HS-27A (cell line): ENCODE data around the gene ESM1.
"Not testable (repeated sequence)": the region's sequence is repeated elsewhere in the genome, so short reads cannot be mapped to it uniquely, and the experiment has no call there.

Experiments used
- DNase-seq: peaks from one replicate; pipeline ENCODE4 v3.0.0-alpha.2; 2012; ENCODE audit warnings: low read depth, missing footprints

The ESM1 gene, protein sequence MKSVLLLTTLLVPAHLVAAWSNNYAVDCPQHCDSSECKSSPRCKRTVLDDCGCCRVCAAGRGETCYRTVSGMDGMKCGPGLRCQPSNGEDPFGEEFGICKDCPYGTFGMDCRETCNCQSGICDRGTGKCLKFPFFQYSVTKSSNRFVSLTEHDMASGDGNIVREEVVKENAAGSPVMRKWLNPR

DNA sequence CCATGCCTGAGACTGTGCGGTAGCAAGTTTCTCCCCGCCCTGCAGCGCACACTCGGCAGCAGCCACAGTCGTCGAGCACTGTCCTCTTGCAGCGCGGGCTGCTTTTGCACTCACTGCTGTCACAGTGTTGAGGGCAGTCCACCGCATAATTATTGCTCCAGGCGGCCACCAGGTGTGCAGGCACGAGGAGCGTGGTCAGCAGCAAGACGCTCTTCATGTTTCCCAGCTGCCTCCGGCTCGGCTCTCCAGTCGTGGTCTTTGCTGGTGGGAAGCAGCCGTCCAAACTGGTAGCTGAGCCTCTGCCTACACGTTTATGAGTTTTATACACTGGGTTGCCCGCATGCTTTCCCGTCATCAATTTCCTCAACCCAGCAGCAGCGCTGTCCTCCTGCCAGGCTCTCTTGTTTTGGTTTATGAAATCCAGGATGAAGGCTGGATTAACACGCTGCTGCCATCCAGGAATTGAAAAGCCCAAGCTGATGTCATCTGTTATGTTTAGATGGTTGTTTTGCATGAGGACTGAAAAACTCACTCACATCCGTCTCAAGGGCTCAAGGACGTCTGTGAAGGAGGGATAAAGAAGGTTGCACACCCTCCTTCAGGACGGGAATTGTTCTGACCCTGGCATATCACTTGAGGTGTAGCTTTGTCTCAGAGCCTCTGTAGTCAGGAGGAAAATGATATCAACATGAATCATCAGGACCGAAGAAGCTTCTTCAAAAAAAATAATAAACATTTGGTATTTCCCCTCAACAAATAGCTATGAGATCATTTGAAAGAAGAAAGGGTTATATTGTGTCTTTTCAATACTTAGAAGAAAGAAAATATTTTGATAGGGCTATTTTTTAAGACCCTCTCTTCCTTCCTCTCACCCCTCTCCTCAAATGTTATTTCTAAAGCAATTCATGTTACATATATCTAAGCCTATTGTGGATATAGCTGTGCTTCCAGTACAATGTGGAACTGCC, at the start of gene ESM1:
ESM1 (minus strand) TSS at position 293 of the 968 bp plus-strand sequence; CDS start at position 217, 76 bp downstream.
- DNase-seq: no peak

- DNase-seq: no peak
Measured at GRCh38 chr5:55033568-55033967, 48.2 kb upstream of the ESM1 start.

GRCh38 chr5:55031492-55031891, 46.1 kb upstream of the ESM1 start:
- no peak for DNase-seq

DNA sequence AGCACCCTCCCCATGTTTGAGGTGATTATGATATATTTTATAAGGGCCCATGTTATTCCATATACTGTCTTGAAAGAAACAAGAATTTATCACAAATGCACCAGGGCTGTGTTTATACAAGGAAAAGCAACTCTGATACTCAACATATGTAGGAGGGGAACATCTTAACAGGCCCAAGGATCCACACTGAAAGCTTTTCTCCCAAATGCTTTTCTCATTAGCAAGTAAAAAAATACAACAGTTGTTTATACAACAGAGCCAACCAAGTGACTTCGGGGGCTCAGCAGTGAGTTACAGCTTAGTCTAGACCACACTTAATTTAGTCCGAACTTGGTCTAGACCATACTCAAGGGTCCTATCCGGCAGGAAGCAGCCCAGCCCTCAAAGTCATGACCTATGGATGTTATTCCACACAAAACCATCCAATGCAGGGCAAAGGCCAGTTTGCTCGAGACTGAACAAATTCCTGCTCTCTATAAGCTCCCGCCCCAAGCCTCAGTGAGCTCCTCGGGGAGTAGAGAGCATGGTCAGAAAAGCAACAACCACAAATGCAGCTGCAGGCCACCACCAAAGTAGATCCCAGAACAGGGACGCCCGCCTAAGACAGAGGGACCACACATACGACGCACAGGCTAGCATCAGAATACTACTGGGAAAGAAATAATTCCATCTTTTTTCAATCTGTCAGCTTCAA, 45.4 kb upstream of the ESM1 start:
- no peak for DNase-seq

GRCh38 chr5:55030220-55030619, 44.8 kb upstream of the ESM1 start:
- no peak for DNase-seq

DNA sequence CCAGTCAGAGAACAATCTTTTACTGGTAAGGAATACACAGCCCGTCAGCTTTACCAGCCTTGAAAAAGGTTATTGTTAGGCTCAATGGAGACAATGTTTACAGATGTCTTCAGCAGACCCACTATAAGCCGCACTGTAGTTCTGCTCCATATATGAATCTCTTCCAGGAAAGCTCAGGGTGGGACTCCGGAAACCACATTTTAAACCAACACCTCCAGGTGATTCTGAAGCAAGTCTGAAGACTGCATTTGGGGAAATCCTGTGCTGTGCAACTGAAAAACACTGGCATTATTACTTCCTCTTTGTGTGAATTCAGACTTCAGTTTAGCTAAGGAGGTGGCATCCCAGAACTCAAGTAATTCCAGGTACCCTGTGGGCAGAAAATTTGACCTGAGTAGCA, 42.2 kb upstream of the ESM1 start:
- no peak for DNase-seq

DNA sequence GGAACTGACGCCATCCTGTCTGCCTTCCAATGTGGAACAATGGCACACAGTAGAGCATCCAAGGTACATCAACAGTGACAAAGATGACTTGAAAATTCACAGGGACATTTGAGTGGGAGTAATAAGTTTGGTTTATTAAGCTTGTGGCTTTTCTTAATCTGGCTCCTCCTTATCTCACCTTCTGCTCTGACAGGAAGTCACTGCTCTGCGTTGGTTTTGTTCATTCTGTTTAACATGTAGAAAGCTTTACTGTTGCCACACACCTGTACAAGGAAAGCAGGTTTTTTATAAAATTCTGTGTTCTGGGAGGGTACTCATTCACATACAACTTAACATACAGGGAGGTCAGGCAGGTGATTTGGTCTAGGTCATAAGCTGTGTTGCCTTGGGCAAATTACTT, 37.1 kb upstream of the ESM1 start:
- no peak for DNase-seq

DNA sequence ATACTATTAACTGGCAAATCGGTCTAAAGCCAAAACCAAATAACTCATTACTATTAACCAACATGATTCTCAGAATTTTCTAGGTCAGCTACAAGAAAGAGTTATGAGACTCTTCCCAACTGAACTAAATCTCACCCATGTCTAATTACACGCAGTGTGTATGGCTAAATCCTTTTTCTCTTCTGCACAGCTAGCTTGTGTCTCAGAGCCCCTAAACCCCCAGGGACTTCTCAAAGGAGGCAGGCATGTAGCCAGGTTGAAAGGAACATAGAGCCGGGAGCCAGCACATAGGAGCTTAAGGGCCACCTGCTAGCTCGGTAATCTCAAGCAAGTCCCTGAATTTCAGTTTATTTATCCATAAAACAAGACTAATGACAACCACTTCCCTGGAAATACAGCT, 36.4 kb upstream of the ESM1 start:
- DNase-seq: no peak

- DNase-seq: no peak
Measured at GRCh38 chr5:55021410-55021809, 36.0 kb upstream of the ESM1 start.

GRCh38 chr5:55010149-55010548, 24.8 kb upstream of the ESM1 start:
- not testable (repeated sequence) for DNase-seq

DNA sequence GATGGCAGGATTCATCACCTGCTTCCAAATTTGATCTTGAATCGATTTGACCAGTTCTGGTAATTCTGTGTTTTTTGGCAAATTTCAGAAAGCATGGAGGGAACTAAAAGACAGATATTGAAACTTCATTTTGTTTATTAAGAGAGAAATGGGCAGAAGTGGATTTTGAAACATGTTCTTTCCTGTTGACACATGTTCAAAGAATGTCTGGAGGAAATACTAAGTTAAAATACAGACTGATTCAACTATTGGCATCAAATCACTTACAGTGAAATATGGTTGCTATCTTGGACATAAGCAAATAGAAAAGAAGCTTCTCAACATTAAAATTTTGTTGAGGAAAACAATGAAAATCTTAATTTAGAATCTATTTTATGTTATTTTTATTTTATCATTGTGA, 19.3 kb upstream of the ESM1 start:
- DNase-seq: no peak

DNA sequence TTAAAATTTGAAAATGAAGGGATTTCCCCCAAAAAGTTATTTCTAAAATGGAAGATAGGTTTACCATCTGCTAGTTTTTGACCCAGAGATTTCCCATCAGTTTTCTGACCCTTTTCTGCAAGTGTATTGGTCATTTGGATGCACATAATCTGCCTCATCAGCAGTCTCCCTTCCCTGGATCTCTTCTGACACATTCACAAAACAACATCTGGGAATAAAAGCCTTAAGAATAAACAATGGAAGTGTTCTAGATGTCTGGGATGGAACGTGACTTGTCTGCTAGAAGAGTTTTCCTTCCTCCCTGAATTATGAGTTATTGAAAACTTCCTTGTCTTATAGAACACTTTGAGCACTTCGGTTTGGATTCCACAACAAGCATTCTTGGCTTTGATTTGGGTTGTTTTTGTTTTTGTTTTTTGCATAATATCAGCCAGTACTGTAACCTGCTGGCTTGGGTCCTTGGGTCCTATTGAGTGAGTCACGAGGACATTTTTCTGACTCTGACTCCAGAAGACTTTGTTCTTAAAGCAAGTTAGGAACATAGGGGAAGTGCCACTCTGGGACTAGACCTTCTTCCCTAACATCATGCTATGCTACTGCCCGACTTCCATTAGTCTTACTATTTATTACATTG, 18.2 kb upstream of the ESM1 start:
- no peak for DNase-seq

DNA sequence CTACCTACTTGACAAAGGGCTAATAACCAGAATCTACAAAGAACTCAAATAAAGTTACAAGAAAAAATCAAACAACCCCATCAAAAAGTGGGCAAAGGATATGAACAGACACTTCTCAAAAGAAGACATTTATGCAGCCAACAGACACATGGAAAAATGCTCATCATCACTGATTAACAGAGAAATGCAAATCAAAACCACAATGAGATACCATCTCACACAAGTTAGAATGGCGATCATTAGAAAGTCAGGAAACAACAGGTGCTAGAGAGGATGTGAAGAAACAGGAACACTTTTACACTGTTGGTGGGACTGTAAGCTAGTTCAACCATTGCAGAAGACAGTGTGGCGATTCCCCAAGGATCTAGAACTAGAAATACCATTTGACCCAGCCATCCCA, 16.8 kb upstream of the ESM1 start:
- DNase-seq: not testable (repeated sequence)

DNA sequence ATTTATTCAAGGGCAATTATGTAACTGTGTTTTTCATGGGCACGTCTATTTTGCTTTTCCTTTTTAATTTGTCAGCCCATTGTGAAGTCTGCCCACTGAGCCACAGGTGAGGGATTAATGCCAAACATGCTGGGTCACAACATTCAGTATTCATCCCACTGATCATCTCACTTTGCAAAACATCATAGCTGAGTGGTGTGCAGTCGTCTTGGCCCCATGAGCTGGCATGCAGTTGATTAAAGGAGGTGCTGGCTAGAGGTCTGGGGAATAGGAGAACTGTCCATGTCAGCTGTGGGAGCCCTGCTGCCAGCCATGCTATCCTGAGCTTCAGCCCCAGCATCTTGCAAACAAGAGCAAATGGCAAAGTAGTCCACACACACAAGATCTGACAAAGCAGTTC, 11.7 kb upstream of the ESM1 start:
- no peak for DNase-seq

DNA sequence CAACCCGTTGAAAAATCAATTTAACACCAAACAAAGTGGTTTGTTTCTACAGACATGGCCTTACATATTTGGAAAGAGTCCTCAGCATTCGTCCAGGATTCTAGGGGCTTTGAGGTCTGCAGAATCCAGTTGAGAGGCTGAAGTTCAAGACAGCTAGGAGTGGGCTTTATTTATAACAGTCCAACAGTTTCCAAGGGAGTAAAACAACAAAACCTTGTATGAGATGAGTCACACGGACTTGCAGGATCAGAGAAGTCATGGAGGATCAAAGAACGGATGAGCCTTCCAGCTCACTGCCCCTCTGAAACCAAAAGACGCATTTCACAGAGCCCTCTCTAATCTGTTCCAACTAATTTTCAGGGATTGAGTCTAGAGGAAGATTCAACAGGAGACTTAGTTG, 11.1 kb upstream of the ESM1 start:
- no peak for DNase-seq

- DNase-seq: no peak
Measured at GRCh38 chr5:54995168-54995567, 9.8 kb upstream of the ESM1 start.

DNA sequence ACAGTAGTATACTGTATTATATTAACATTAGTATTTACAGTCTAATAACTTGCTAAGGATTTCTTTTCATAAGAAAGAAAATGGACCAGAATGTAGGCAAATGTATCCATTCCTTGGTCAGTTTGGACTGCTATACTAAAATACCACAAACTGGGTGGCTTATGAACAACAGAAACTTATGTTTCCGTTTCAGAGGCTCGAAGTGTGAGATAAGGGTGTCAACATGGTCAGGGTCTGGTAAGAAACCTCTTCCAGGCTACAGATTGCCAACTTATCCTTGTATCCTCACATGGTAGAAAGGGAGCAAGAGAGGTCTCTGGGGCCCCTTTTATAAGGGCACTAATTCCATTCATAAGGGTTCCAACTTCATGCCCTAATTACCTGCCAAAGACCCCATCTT, 9.2 kb upstream of the ESM1 start:
- no peak for DNase-seq

GRCh38 chr5:54993318-54993717, 7.9 kb upstream of the ESM1 start:
- DNase-seq: no peak

- no peak for DNase-seq
Measured at GRCh38 chr5:54991416-54991815, 6.0 kb upstream of the ESM1 start.

DNA sequence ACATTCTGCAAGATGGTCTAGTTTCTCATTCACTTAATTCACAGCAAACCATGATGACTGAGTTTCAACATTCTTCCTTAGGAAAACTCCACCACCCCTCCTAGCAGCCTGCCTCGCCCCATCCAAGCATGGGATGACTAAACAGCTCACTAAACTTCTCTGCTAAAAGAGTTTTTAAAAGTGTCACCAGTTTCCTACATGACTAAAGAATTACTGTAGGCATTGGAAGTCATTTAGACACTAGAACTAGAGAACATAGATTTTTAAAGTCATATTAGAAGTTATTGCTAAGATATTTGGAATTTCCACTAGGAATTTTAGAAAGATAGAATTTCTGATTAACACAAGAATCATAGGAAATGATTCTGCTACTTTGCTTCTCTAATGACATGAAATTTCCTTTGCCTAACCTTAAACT, 5.5 kb upstream of the ESM1 start:
- no peak for DNase-seq

DNA sequence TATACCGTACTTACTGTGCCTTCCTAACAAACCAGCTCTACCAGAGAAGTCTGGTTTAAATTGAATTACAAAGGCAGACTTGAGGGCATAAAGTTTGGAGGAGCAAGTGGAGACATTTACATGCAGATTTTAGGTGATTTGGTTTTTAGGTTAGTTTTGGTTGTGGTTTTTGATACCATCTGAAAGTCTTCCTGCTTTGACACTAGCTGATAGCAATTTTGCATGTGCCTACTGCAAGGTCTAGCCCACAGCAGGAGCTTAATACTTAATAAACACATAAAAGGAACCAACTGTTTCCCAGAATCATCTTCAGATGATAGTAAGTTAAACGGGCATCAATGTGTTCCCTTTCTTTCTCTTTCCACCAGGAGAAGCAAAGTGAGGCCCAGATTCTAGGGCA, 3.4 kb upstream of the ESM1 start:
- no peak for DNase-seq

- no peak for DNase-seq
Measured at GRCh38 chr5:54988218-54988617, 2.8 kb upstream of the ESM1 start.
